Endothelial cell of umbilical vein (primary cell): ENCODE data around the gene RPL10A. TPM values are rescaled to one million over a fixed set of nuclear protein-coding genes. Genes with fewer than 3 reads are reported as not detected.

Source experiments
- BruUV-seq: library from RNA; stranded (reverse); fragments of 400-500 nt; replicated peaks from 2 replicates; lab custom pipeline; 2021; lab: Mats Ljungman, UMichigan
- CTCF ChIA-PET: fragments of 300-600, 350-600 bp; sonication (Branson Sonifier 250); formaldehyde crosslinking; loops from one replicate; lab custom pipeline; 2021; ENCODE audit warnings: antibody characterized with exemption, inconsistent platforms; lab: Charles Lee
- POLR2A ChIA-PET: fragments of 300-600, 350-600 bp; sonication (Branson Sonifier 250); formaldehyde crosslinking; loops from one replicate; lab custom pipeline; 2021; ENCODE audit warnings: antibody characterized with exemption, inconsistent platforms; lab: Charles Lee
- DNase-seq: peaks from one replicate; pipeline ENCODE4 v3.0.0-alpha.2; 2011; ENCODE audit warnings: low read depth, low spot score
- FAIRE-seq: peaks from 2 replicates; lab custom pipeline; 2011; peaks lifted over from hg19 to GRCh38; lab: Jason Lieb, UNC
- H2AFZ ChIP-seq: 2 replicates; pipeline ENCODE4 v1.6.0; 2012; ENCODE audit warnings: low read depth, low read length, control low read depth, inconsistent platforms
- H3K27ac ChIP-seq: 2 replicates; pipeline ENCODE4 v1.5.1; 2011; ENCODE audit warnings: low read depth, mild to moderate bottlenecking, control low read depth, low read length, moderate library complexity; ENCODE audit not compliant: insufficient read depth
- H3K27me3 ChIP-seq, 2 experiments: 2 replicates each; pipeline versions ENCODE4 v1.6.0 to v1.6.1; 2011; ENCODE audit warnings: low read length in 2 of 2, mixed read lengths in 1 of 2; ENCODE audit not compliant: control insufficient read depth in 2 of 2, insufficient read depth in 2 of 2
- H3K36me3 ChIP-seq, 2 experiments: 2 replicates in 1 of 2; 3 replicates in 1 of 2; pipeline ENCODE4 v1.5.1; 2011; ENCODE audit warnings: low read length in 2 of 2, mild to moderate bottlenecking in 1 of 2, moderate library complexity in 1 of 2; ENCODE audit not compliant: control insufficient read depth in 2 of 2, insufficient read depth in 2 of 2; ENCODE audit errors: extremely low read depth in 1 of 2
- H3K4me1 ChIP-seq: 3 replicates; pipeline ENCODE4 v1.5.1; 2011; ENCODE audit warnings: mild to moderate bottlenecking, low read length; ENCODE audit not compliant: control insufficient read depth, insufficient read depth; ENCODE audit errors: extremely low read depth
- H3K4me2 ChIP-seq: 2 replicates; pipeline ENCODE4 v1.6.1; 2011; ENCODE audit warnings: low read length, control low read depth, mixed read lengths; ENCODE audit not compliant: insufficient read depth
- H3K4me3 ChIP-seq, 3 experiments: fragments of 200-600 bp in 1 of 3; sonication (generic), shearing (Covaris generic) in 1 of 3; replicated peaks in 1 of 3; 2 replicates each; pipeline ENCODE4 v1.5.1; 2011 to 2016; ENCODE audit warnings: control low read depth in 3 of 3, low read length in 3 of 3, mild to moderate bottlenecking in 2 of 3, inconsistent platforms in 1 of 3, low read depth in 1 of 3, moderate library complexity in 1 of 3; ENCODE audit not compliant: insufficient read depth in 1 of 3
- H3K79me2 ChIP-seq: 2 replicates; pipeline ENCODE4 v1.6.0; 2012; ENCODE audit warnings: low read length, inconsistent platforms; ENCODE audit not compliant: control insufficient read depth, insufficient read depth
- H3K9ac ChIP-seq: replicated peaks from 2 replicates; pipeline ENCODE3; 2011; ENCODE audit warnings: low read length, control low read depth; ENCODE audit not compliant: insufficient read depth; ENCODE audit errors: extremely low read depth
- H3K9me1 ChIP-seq: replicated peaks from 3 replicates; pipeline ENCODE4 v1.6.0; 2011; ENCODE audit warnings: mild to moderate bottlenecking, low read length; ENCODE audit not compliant: control insufficient read depth, insufficient read depth; ENCODE audit errors: extremely low read depth
- H3K9me3 ChIP-seq: replicated peaks from 2 replicates; pipeline ENCODE4 v1.5.1; 2012; ENCODE audit warnings: low read length, inconsistent platforms; ENCODE audit not compliant: control insufficient read depth, insufficient read depth
- H4K20me1 ChIP-seq: replicated peaks from 2 replicates; pipeline ENCODE3; 2011; ENCODE audit warnings: mild to moderate bottlenecking, low read length; ENCODE audit not compliant: control insufficient read depth, insufficient read depth; ENCODE audit errors: extremely low read depth
- CTCF ChIP-seq, 2 donors: IDR thresholded peaks; 1 replicate in 1 of 2; 2 replicates in 1 of 2; pipeline ENCODE4 v1.5.1; 2011; ENCODE audit warnings: low read length in 2 of 2, mild to moderate bottlenecking in 2 of 2, moderate library complexity in 2 of 2, control low read depth in 1 of 2, inconsistent platforms in 1 of 2, low read depth in 1 of 2; ENCODE audit not compliant: insufficient read depth in 1 of 2; ENCODE audit errors: extremely low read depth in 1 of 2
- FOS ChIP-seq: IDR thresholded peaks from 2 replicates; pipeline ENCODE4 v1.6.1; 2011; ENCODE audit warnings: mild to moderate bottlenecking, low read length, moderate library complexity, borderline replicate concordance; ENCODE audit not compliant: insufficient read depth
- JUN ChIP-seq: IDR thresholded peaks from 2 replicates; pipeline ENCODE4 v1.6.1; 2011; ENCODE audit warnings: borderline replicate concordance, low read depth; ENCODE audit not compliant: insufficient read length, insufficient read depth
- MAX ChIP-seq: IDR thresholded peaks from 2 replicates; pipeline ENCODE4 v1.6.1; 2011; ENCODE audit not compliant: insufficient read depth, insufficient read length
- POLR2A ChIP-seq: IDR thresholded peaks from 2 replicates; pipeline ENCODE4 v1.6.1; 2012; ENCODE audit warnings: low read depth, mild to moderate bottlenecking, control low read depth, low read length
- POLR2AphosphoS5 ChIP-seq: IDR thresholded peaks from 2 replicates; pipeline ENCODE4 v1.6.1; 2012; ENCODE audit warnings: low read depth, mild to moderate bottlenecking, control low read depth, low read length, moderate library complexity; ENCODE audit not compliant: insufficient read depth
- dilution Hi-C: fragments of 300-500 bp; cut with MboI; formaldehyde crosslinking; loops from one replicate; pipeline ENCODE4 v1.15.0; 2019; ENCODE audit warnings: low sequenced_read_pairs; ENCODE audit not compliant: extremely low pct_ligation_motif_present
- intact Hi-C: fragments of 100-400 bp; cut with micrococcal nuclease; formaldehyde crosslinking; loops from one replicate; pipeline ENCODE4 v1.10.0; 2022
- polyA plus RNA-seq, 4 experiments: library from polyadenylated mRNA; depleted of rRNA in 3 of 4; stranded (reverse) in 3 of 4; unstranded in 1 of 4; fragments of >200 nt; gene quantifications; 2 replicates each; pipeline versions ENCODE4 v1.2.1 to v1.2.3, GENCODE V29; 2011 to 2012; ENCODE audit warnings: missing spikeins in 1 of 4
- total RNA-seq: library from RNA; stranded (reverse); gene quantifications from 2 replicates; pipeline ENCODE4 v1.2.3, GENCODE V29; 2021

The RPL10A gene
- total and polyA plus RNA-seq, 2 donors (not counting 3 experiments of a cell fraction or from before 2014, with no cell fraction given), result 1,339 to 1,956 TPM

GRCh38 chr6:35496036-35496840, 28.0 kb downstream of the RPL10A start:
- dilution Hi-C loops (no loop called here), intact Hi-C loops (no loop called here)
- no peak for FAIRE-seq
- Histone ChIP-seq H3K27ac (no peak overlapping the region), H3K79me2 (no peaks in the 10 kb centered on the region), H3K9ac (no peak overlapping the region), H3K9me3 (no peaks in the 10 kb centered on the region), H3K4me2 (no peak overlapping the region), H3K4me3 (peak overlapping the region in 2 of 3 experiments; percentile 30 to 53), H2AFZ (no peak overlapping the region), H4K20me1 (no peaks in the 10 kb centered on the region), H3K36me3 (no peaks in the 10 kb centered on the region), H3K4me1 (peaks cover 4% of the 10 kb centered on the region), H3K27me3 (peaks cover 8 to 14% of the 10 kb centered on the region in 2 experiments), H3K9me1 (no peaks in the 10 kb centered on the region)
- BruUV-seq, result no TSS peak
- ChIA-PET POLR2A (no interaction called here), CTCF (interaction anchor here (0.6 to 1.2 kb wide), 4 partner anchors 15 to 457 kb away, joined by 3 to 4 read pairs (median 3); no protein-coding TSS in a partner anchor)
- DNase-seq, result no peak
- TF ChIP-seq FOS, result no peak
- TF ChIP-seq MAX, result no peak
- no peak for TF ChIP-seq JUN
- TF ChIP-seq POLR2A, result no peak

GRCh38 chr6:35496841-35497570, 28.8 kb downstream of the RPL10A start, which contains the start of gene TEAD3:
Gene TEAD3, minus strand, starts transcription at chr6:35497079.
- H3K9me1 ChIP-seq, result no peaks in the 10 kb centered on the region
- peak within 1 kb of the TSS; percentile 50 for H2AFZ ChIP-seq
- H3K27me3 ChIP-seq, result peaks cover 6 to 14% of the 10 kb centered on the region in 2 experiments
- FAIRE-seq (no peak), DNase-seq (no peak)
- no peaks in the 10 kb centered on the region for H3K79me2 ChIP-seq
- H3K9me3 ChIP-seq, result no peaks in the 10 kb centered on the region
- dilution Hi-C loops (no loop called here), intact Hi-C loops (no loop called here)
- no peak within 1 kb of the TSS for H3K27ac ChIP-seq
- peaks cover 4% of the 10 kb centered on the region for H3K4me1 ChIP-seq
- BruUV-seq, result no TSS peak
- H4K20me1 ChIP-seq, result no peaks in the 10 kb centered on the region
- ChIA-PET CTCF (interaction anchor here (0.6 to 1.2 kb wide), 5 partner anchors 16 to 456 kb away, joined by 3 to 4 read pairs (median 3); no protein-coding TSS in a partner anchor), POLR2A (no interaction called here)
- TF ChIP-seq FOS (no peak), CTCF (IDR thresholded peaks at IDR 0.05; ENCODE audit: extremely low read depth in 1 of 2, insufficient read depth in 1 of 2, low read depth in 1 of 2, low read length in 2 of 2) (no peak), MAX (no peak), POLR2AphosphoS5 (no peak)
- H3K4me2 ChIP-seq, result peak within 1 kb of the TSS; percentile 43
- H3K36me3 ChIP-seq, result no peaks in the 10 kb centered on the region
- H3K9ac ChIP-seq, result peak within 1 kb of the TSS; percentile 22
- peak within 1 kb of the TSS; percentile 30 to 53 (median 40) for H3K4me3 ChIP-seq
